Esophagus muscularis mucosa (tissue), 3 donors: ENCODE results near the gene SPAG7.

Source experiments
- CTCF ChIP-seq, 3 experiments: fragments of 200-600 bp in 2 of 3; fragments of 450-650 bp in 1 of 3; sonication (generic) in 2 of 3; IDR thresholded peaks; one replicate each; pipeline ENCODE4 v1.5.1; 2017 to 2019; ENCODE audit warnings: antibody characterized with exemption in 3 of 3, mild to moderate bottlenecking in 2 of 3, moderate library complexity in 1 of 3
- EP300 ChIP-seq: sonication (generic); formaldehyde crosslinking; IDR thresholded peaks from one replicate; pipeline ENCODE4 v1.6.1; 2017; ENCODE audit warnings: antibody characterized with exemption

GRCh38 chr17:4934173-4934979 lies 33.2 kb downstream of the SPAG7 start:
- TF ChIP-seq CTCF (IDR thresholded peaks at IDR 0.05) (no peak), EP300 (no peak)
